Measurements from ENCODE around the gene NFASC.
A peak's percentile ranks its signal among the peaks of the same experiment; 100 is the strongest.

NFASC gene

GRCh38 chr1:204970937-204971336 lies 100.3 kb downstream of the NFASC start:
- no peaks in the 10 kb centered on the region for H3K36me3 ChIP-seq (ENCODE audit: control insufficient read depth in 2 of 2, insufficient read depth in 1 of 2, low read length in 2 of 2)
- CTCF ChIA-PET = interaction anchor here (1.1 kb wide), 1 partner anchor 91 kb away, joined by 3 read pairs; no protein-coding TSS in a partner anchor
- no peaks in the 10 kb centered on the region for H3K9me3 ChIP-seq (ENCODE audit: control insufficient read depth, insufficient read depth, low read depth, low read length)
- H3K27ac ChIP-seq (ENCODE audit: extremely low read depth, low read depth, low read length) = no peak overlapping the region
- no peaks in the 10 kb centered on the region for H3K4me1 ChIP-seq (ENCODE audit: control insufficient read depth, insufficient read depth, low read length)
- TF ChIP-seq, protein P1, sequence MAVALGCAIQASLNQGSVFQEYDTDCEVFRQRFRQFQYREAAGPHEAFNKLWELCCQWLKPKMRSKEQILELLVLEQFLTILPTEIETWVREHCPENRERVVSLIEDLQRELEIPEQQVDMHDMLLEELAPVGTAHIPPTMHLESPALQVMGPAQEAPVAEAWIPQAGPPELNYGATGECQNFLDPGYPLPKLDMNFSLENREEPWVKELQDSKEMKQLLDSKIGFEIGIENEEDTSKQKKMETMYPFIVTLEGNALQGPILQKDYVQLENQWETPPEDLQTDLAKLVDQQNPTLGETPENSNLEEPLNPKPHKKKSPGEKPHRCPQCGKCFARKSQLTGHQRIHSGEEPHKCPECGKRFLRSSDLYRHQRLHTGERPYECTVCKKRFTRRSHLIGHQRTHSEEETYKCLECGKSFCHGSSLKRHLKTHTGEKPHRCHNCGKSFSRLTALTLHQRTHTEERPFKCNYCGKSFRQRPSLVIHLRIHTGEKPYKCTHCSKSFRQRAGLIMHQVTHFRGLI (tag by site-specific recombination; IDR thresholded peaks at IDR 0.05) = peak; percentile 98
- no peak for TF ChIP-seq ZNF211 (tag by site-specific recombination; IDR thresholded peaks at IDR 0.05; ENCODE audit: low read depth)
- POLR2A ChIA-PET = no interaction called here
- no peak overlapping the region for H3K4me3 ChIP-seq (ENCODE audit: low read depth, low read length)

GRCh38 chr1:204971517-204972336 lies 101.1 kb downstream of the NFASC start:
- Histone ChIP-seq H3K36me3 (ENCODE audit: control insufficient read depth in 2 of 2, insufficient read depth in 1 of 2, low read length in 2 of 2) (no peaks in the 10 kb centered on the region), H3K4me1 (ENCODE audit: control insufficient read depth, insufficient read depth, low read length) (no peaks in the 10 kb centered on the region), H3K4me3 (ENCODE audit: low read depth, low read length) (no peak overlapping the region), H3K9me3 (ENCODE audit: control insufficient read depth, insufficient read depth, low read depth, low read length) (no peaks in the 10 kb centered on the region), H3K27ac (ENCODE audit: extremely low read depth, low read depth, low read length) (no peak overlapping the region)
- POLR2A ChIA-PET = no interaction called here
- TF ChIP-seq ZBTB20 (tag by site-specific recombination; IDR thresholded peaks at IDR 0.05) (peak; percentile 53), ZBTB17 (tag by site-specific recombination; IDR thresholded peaks at IDR 0.05) (0 out of 2 replicates have a peak, but pooled peaks have one; percentile 32), TRIM28 (IDR thresholded peaks at IDR 0.05; ENCODE audit: borderline replicate concordance, low read length) (0 out of 2 replicates have a peak, but pooled peaks have one; percentile 33), ZNF169 (tag by site-specific recombination; IDR thresholded peaks at IDR 0.05) (no peak), PRDM1 (tag by site-specific recombination; IDR thresholded peaks at IDR 0.05) (peak; percentile 66; the same call in 1 of the 2 replicates), GLI2 (tag by site-specific recombination; IDR thresholded peaks at IDR 0.05; ENCODE audit: borderline replicate concordance, low read depth) (no peak), ZNF701 (tag by site-specific recombination; IDR thresholded peaks at IDR 0.05) (peak; percentile 87)
- TF ChIP-seq, protein P2, sequence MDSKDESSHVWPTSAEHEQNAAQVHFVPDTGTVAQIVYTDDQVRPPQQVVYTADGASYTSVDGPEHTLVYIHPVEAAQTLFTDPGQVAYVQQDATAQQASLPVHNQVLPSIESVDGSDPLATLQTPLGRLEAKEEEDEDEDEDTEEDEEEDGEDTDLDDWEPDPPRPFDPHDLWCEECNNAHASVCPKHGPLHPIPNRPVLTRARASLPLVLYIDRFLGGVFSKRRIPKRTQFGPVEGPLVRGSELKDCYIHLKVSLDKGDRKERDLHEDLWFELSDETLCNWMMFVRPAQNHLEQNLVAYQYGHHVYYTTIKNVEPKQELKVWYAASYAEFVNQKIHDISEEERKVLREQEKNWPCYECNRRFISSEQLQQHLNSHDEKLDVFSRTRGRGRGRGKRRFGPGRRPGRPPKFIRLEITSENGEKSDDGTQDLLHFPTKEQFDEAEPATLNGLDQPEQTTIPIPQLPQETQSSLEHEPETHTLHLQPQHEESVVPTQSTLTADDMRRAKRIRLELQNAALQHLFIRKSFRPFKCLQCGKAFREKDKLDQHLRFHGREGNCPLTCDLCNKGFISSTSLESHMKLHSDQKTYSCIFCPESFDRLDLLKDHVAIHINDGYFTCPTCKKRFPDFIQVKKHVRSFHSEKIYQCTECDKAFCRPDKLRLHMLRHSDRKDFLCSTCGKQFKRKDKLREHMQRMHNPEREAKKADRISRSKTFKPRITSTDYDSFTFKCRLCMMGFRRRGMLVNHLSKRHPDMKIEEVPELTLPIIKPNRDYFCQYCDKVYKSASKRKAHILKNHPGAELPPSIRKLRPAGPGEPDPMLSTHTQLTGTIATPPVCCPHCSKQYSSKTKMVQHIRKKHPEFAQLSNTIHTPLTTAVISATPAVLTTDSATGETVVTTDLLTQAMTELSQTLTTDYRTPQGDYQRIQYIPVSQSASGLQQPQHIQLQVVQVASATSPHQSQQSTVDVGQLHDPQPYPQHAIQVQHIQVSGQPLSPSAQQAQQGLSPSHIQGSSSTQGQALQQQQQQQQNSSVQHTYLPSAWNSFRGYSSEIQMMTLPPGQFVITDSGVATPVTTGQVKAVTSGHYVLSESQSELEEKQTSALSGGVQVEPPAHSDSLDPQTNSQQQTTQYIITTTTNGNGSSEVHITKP (tag by site-specific recombination; IDR thresholded peaks at IDR 0.05) = no peak
- CTCF ChIA-PET = interaction anchor here (0.6 to 2.7 kb wide), 13 partner anchors 9 to 285 kb away, joined by 3 to 27 read pairs (median 3); no protein-coding TSS in a partner anchor

DNA sequence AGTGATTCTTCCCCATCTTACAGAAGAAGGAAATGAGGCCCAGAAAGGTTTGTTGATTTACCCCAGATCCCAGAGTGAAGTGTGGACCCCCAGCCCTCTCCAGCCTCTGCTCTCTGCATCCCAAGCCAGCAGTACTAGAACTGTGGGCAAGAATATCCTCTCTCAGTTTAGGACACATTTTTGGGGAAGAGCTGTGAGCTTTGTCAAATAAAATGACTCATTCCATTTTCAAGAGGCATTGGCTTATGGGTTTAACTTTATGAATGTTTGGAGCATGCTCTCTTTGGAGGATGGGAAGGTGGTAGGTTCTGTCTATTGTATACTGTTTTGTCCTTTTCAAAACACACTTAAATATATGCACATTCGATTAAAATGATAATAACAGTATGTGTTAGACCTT lies 101.8 kb downstream of the NFASC start:
- H3K36me3 ChIP-seq (ENCODE audit: control insufficient read depth in 2 of 2, insufficient read depth in 1 of 2, low read length in 2 of 2) = no peaks in the 10 kb centered on the region
- TF ChIP-seq ZNF701 (tag by site-specific recombination; IDR thresholded peaks at IDR 0.05) = no peak
- no peak for TF ChIP-seq ZNF544 (tag by site-specific recombination; IDR thresholded peaks at IDR 0.05)
- no peak for TF ChIP-seq ZNF311 (tag by site-specific recombination; IDR thresholded peaks at IDR 0.05; ENCODE audit: borderline replicate concordance)
- TF ChIP-seq SP7 (tag by site-specific recombination; IDR thresholded peaks at IDR 0.05) = no peak
- TF ChIP-seq, protein P3, sequence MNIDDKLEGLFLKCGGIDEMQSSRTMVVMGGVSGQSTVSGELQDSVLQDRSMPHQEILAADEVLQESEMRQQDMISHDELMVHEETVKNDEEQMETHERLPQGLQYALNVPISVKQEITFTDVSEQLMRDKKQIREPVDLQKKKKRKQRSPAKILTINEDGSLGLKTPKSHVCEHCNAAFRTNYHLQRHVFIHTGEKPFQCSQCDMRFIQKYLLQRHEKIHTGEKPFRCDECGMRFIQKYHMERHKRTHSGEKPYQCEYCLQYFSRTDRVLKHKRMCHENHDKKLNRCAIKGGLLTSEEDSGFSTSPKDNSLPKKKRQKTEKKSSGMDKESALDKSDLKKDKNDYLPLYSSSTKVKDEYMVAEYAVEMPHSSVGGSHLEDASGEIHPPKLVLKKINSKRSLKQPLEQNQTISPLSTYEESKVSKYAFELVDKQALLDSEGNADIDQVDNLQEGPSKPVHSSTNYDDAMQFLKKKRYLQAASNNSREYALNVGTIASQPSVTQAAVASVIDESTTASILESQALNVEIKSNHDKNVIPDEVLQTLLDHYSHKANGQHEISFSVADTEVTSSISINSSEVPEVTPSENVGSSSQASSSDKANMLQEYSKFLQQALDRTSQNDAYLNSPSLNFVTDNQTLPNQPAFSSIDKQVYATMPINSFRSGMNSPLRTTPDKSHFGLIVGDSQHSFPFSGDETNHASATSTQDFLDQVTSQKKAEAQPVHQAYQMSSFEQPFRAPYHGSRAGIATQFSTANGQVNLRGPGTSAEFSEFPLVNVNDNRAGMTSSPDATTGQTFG (tag by site-specific recombination; IDR thresholded peaks at IDR 0.05; ENCODE audit: borderline replicate concordance) = no peak
- no peak for TF ChIP-seq BCL6B (tag by site-specific recombination; IDR thresholded peaks at IDR 0.05)
- no peak for TF ChIP-seq ZNF274 (IDR thresholded peaks at IDR 0.05; ENCODE audit: low read length)
- no peak for TF ChIP-seq ZNF274 (tag by site-specific recombination; IDR thresholded peaks at IDR 0.05; ENCODE audit: borderline replicate concordance)
- no peak for TF ChIP-seq KLF8 (tag by site-specific recombination; IDR thresholded peaks at IDR 0.05)
- no peak for TF ChIP-seq FEZF1 (tag by site-specific recombination; IDR thresholded peaks at IDR 0.05)
- TF ChIP-seq KLF1 (tag by site-specific recombination; IDR thresholded peaks at IDR 0.05) = no peak
- no peak overlapping the region for H3K27ac ChIP-seq (ENCODE audit: extremely low read depth, low read depth, low read length)
- H3K4me1 ChIP-seq (ENCODE audit: control insufficient read depth, insufficient read depth, low read length) = no peaks in the 10 kb centered on the region
- CTCF ChIA-PET = interaction anchor here (0.6 to 2.7 kb wide), 14 partner anchors 8 to 284 kb away, joined by 3 to 27 read pairs (median 3); no protein-coding TSS in a partner anchor
- H3K9me3 ChIP-seq (ENCODE audit: control insufficient read depth, insufficient read depth, low read depth, low read length) = no peaks in the 10 kb centered on the region
- H3K4me3 ChIP-seq (ENCODE audit: low read depth, low read length) = no peak overlapping the region
- POLR2A ChIA-PET = no interaction called here
